K562 (cell line): Measurements from ENCODE around the gene CIB1. TPM values are rescaled to one million over a fixed set of nuclear protein-coding genes. Genes with fewer than 3 reads are reported as not detected.

Experiments
- CBFA2T3 ChIP-seq: fragments of 450-650 bp; IDR thresholded peaks from 2 replicates; pipeline ENCODE4 v1.6.1; 2017
- CBX8 ChIP-seq: fragments of 200-600 bp; sonication (generic); IDR thresholded peaks from 2 replicates; pipeline ENCODE4 v1.6.1; 2012; ENCODE audit warnings: borderline replicate concordance, mixed run types, low read depth, mild to moderate bottlenecking, moderate library complexity, mixed read lengths, low read length, control low read depth, inconsistent platforms; ENCODE audit not compliant: poor library complexity, severe bottlenecking; ENCODE audit errors: extremely low read depth
- HDAC3 ChIP-seq: fragments of 450-650 bp; IDR thresholded peaks from 2 replicates; pipeline ENCODE4 v1.6.1; 2018; ENCODE audit warnings: borderline replicate concordance, mild to moderate bottlenecking, moderate library complexity; ENCODE audit not compliant: partially characterized antibody
- HMG20B ChIP-seq: fragments of 250-450 bp; sonication (Bioruptor Pico); IDR thresholded peaks from 2 replicates; pipeline ENCODE4 v1.5.0; 2021; ENCODE audit warnings: mild to moderate bottlenecking
- IRF9 ChIP-seq: fragments of 450-650 bp; IDR thresholded peaks from 2 replicates; pipeline ENCODE4 v1.6.1; 2016; ENCODE audit warnings: missing biosample characterization, missing genetic modification characterization
- KAT8 ChIP-seq: fragments of 450-650 bp; IDR thresholded peaks from 2 replicates; pipeline ENCODE4 v1.6.1; 2016; ENCODE audit warnings: low read depth, mild to moderate bottlenecking
- KLF13 ChIP-seq: fragments of 450-650 bp; IDR thresholded peaks from 2 replicates; pipeline ENCODE4 v1.6.1; 2016; ENCODE audit warnings: missing genetic modification characterization, low read depth, mild to moderate bottlenecking, missing compliant biosample characterization, moderate library complexity, borderline replicate concordance
- MTA3 ChIP-seq: fragments of 450-650 bp; formaldehyde crosslinking; IDR thresholded peaks from 2 replicates; pipeline ENCODE4 v1.6.1; 2017; ENCODE audit warnings: mild to moderate bottlenecking, borderline replicate concordance
- PCBP2 ChIP-seq: fragments of 200-400 bp; formaldehyde crosslinking; IDR thresholded peaks from 2 replicates; pipeline ENCODE4 v1.6.1; 2018; ENCODE audit warnings: low read length, low read depth, mild to moderate bottlenecking, moderate library complexity; ENCODE audit not compliant: poor library complexity, severe bottlenecking
- POLR2H ChIP-seq: IDR thresholded peaks from 2 replicates; pipeline ENCODE4 v1.6.1; 2016; ENCODE audit warnings: missing genetic modification characterization, low read depth, mild to moderate bottlenecking, control low read depth, missing compliant biosample characterization, moderate library complexity
- PURB ChIP-seq: sonication (generic); formaldehyde crosslinking; IDR thresholded peaks from 2 replicates; pipeline ENCODE4 v1.9.0; 2021; ENCODE audit warnings: low read depth, mild to moderate bottlenecking, missing genetic modification reagents
- RAD21 ChIP-seq, 2 experiments: fragments of 250-450 bp in 1 of 2; fragments of 450-650 bp in 1 of 2; sonication (Bioruptor Pico) in 1 of 2; formaldehyde crosslinking in 1 of 2; IDR thresholded peaks in 1 of 2; conservative IDR thresholded peaks in 1 of 2; 2 replicates each; pipeline versions ENCODE4 v1.4.0 to v1.8.0; 2020 to 2022; ENCODE audit warnings: mild to moderate bottlenecking in 2 of 2, moderate library complexity in 1 of 2
- RBM22 ChIP-seq: fragments of 200-400 bp; formaldehyde crosslinking; IDR thresholded peaks from 2 replicates; pipeline ENCODE4 v1.6.1; 2018; ENCODE audit warnings: low read length, low read depth; ENCODE audit not compliant: poor library complexity, severe bottlenecking
- RFX5 ChIP-seq: IDR thresholded peaks from 2 replicates; pipeline ENCODE4 v1.6.1; 2011; ENCODE audit warnings: low read depth, mild to moderate bottlenecking, improper control_type of control experiment, low read length
- U2AF1 ChIP-seq: fragments of 200-400 bp; formaldehyde crosslinking; optimal IDR thresholded peaks from 2 replicates; pipeline ENCODE3; 2017; ENCODE audit warnings: mild to moderate bottlenecking, low read depth, low read length, moderate library complexity
- ZKSCAN8 ChIP-seq: fragments of 200-800 bp; sonication (Bioruptor generic); IDR thresholded peaks from 2 replicates; pipeline ENCODE4 v1.6.1; 2016; ENCODE audit warnings: missing genetic modification characterization, missing compliant biosample characterization
- ZNF165 ChIP-seq: fragments of 250-450 bp; sonication (Bioruptor Pico); IDR thresholded peaks from 2 replicates; pipeline ENCODE4 v1.4.0; 2020; ENCODE audit warnings: borderline replicate concordance
- ZNF347 ChIP-seq: fragments of 450-650 bp; formaldehyde crosslinking; IDR thresholded peaks from 2 replicates; pipeline ENCODE4 v1.4.0; 2020; ENCODE audit warnings: low read depth, mild to moderate bottlenecking, moderate library complexity
- ZNF655 ChIP-seq: fragments of 250-450 bp; sonication (Bioruptor Pico); IDR thresholded peaks from 2 replicates; pipeline ENCODE4 v1.5.0; 2021
- polyA plus RNA-seq, 8 experiments: library from polyadenylated mRNA; depleted of rRNA in 4 of 8; stranded (reverse) in 5 of 8; unstranded in 3 of 8; fragments of >200 nt; fragmentation: Nextera tagmentation in 2 of 8; fragmentation: Illumina TruSeq in 1 of 8; extraction: Ambion mirVana in 2 of 8; extraction: Trizol in 1 of 8; gene quantifications; 2 replicates each; pipeline versions ENCODE4 v1.2.1 to v1.2.3, GENCODE V29; 2011 to 2014; ENCODE audit warnings: inconsistent platforms in 1 of 8, missing spikeins in 1 of 8
- total RNA-seq, 7 experiments: library from RNA; depleted of rRNA in 6 of 7; stranded (reverse); fragments of >200 nt in 6 of 7; fragmentation: Illumina TruSeq in 2 of 7; extraction: Trizol in 2 of 7; gene quantifications; 2 replicates each; pipeline versions ENCODE4 v1.2.1 to v1.2.3, GENCODE V29; 2011 to 2021; ENCODE audit warnings: low replicate concordance in 1 of 7
- TF ChIP-seq, protein P1 (sequence below): fragments of 250-450 bp; sonication (Bioruptor Pico); IDR thresholded peaks from 2 replicates; pipeline ENCODE4 v1.5.1; 2021; ENCODE audit warnings: mild to moderate bottlenecking

CIB1 gene
- total and polyA plus RNA-seq, 9 of the 15 experiments (the other 6 are each of a cell fraction or from before 2014, with no cell fraction given): 14.9 to 136 (median 64.5) TPM

- TF ChIP-seq HMG20B (CRISPR knock-in tag) (no peak), POLR2H (peak; percentile 94), RFX5 (no peak), HDAC3 (no peak), IRF9 (tag) (no peak), ZNF347 (no peak), KAT8 (no peak), ZKSCAN8 (CRISPR knock-in tag) (no peak), MTA3 (peak; percentile 87; the same call in 1 of the 2 replicates), ZNF165 (no peak), KLF13 (tag) (peak; percentile 55), RBM22 (no peak), CBFA2T3 (no peak), PURB (CRISPR knock-in tag) (no peak), PCBP2 (no peak), ZNF655 (no peak), CBX8 (no peak), RAD21 (CRISPR knock-in tag; conservative IDR thresholded peaks at IDR 0.05 in 1 of 2, IDR thresholded peaks at IDR 0.05 in 1 of 2) (no peak; a peak in 1 of 4 replicates), U2AF1 (no peak)
- TF ChIP-seq, protein P1, sequence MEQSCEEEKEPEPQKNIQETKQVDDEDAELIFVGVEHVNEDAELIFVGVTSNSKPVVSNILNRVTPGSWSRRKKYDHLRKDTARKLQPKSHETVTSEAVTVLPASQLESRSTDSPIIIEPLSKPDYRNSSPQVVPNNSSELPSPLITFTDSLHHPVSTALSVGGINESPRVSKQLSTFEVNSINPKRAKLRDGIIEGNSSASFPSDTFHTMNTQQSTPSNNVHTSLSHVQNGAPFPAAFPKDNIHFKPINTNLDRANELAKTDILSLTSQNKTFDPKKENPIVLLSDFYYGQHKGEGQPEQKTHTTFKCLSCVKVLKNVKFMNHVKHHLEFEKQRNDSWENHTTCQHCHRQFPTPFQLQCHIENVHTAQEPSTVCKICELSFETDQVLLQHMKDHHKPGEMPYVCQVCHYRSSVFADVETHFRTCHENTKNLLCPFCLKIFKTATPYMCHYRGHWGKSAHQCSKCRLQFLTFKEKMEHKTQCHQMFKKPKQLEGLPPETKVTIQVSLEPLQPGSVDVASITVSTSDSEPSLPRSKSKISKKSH: no peak
Observed at GRCh38 chr15:90265271-90266060, 31.7 kb upstream of the CIB1 start, which contains the start of gene NGRN (continued).
